Activated gamma-delta T cell treated with anti-CD3 and anti-CD28 coated beads, Interleukin-2, amount 50 U/mL, for 16 hours (primary cell): Measurements from ENCODE around the gene CAPN9.
"Not testable (repeated sequence)": the region's sequence is repeated elsewhere in the genome, so short reads cannot be mapped to it uniquely, and the experiment has no call there.

Source experiments
- DNase-seq: peaks from one replicate; pipeline ENCODE4 v3.0.0-alpha.2; 2020; ENCODE audit warnings: low read depth

Gene CAPN9

GRCh38 chr1:230709619-230710542, 37.3 kb upstream of the CAPN9 start:
- DNase-seq = no peak

- no peak for DNase-seq
Observed at GRCh38 chr1:230710543-230710904, 36.7 kb upstream of the CAPN9 start.

- DNase-seq = no peak
Observed at GRCh38 chr1:230711245-230711644, 35.9 kb upstream of the CAPN9 start.

- DNase-seq = no peak
Observed at GRCh38 chr1:230712470-230712942, 34.7 kb upstream of the CAPN9 start.

- no peak for DNase-seq
Observed at GRCh38 chr1:230713138-230713537, 34.0 kb upstream of the CAPN9 start.

- DNase-seq = no peak
Observed at GRCh38 chr1:230713547-230713914, 33.7 kb upstream of the CAPN9 start.

GRCh38 chr1:230713915-230714764, 33.0 kb upstream of the CAPN9 start, which contains the start of gene AGT:
AGT (minus strand) TSS chr1:230714122; CDS start chr1:230710823, 3,299 bp downstream.
- no peak for DNase-seq

- DNase-seq = no peak
Observed at GRCh38 chr1:230715510-230715909, 31.7 kb upstream of the CAPN9 start.

GRCh38 chr1:230716453-230716852, 30.7 kb upstream of the CAPN9 start:
- not testable (repeated sequence) for DNase-seq

- DNase-seq = no peak
Observed at GRCh38 chr1:230717251-230717650, 29.9 kb upstream of the CAPN9 start.

GRCh38 chr1:230721849-230722522, 25.2 kb upstream of the CAPN9 start:
- DNase-seq = not testable (repeated sequence)

- DNase-seq = no peak
Observed at GRCh38 chr1:230725256-230726012, 21.8 kb upstream of the CAPN9 start.

- DNase-seq = no peak
Observed at GRCh38 chr1:230728710-230729392, 18.3 kb upstream of the CAPN9 start.

GRCh38 chr1:230730977-230731376, 16.2 kb upstream of the CAPN9 start:
- no peak for DNase-seq

GRCh38 chr1:230735447-230735846, 11.7 kb upstream of the CAPN9 start:
- DNase-seq = no peak

- DNase-seq = no peak
Observed at GRCh38 chr1:230737622-230738262, 9.4 kb upstream of the CAPN9 start.

- no peak for DNase-seq
Observed at GRCh38 chr1:230739564-230740290, 7.5 kb upstream of the CAPN9 start.

- DNase-seq = no peak
Observed at GRCh38 chr1:230743899-230744298, 3.3 kb upstream of the CAPN9 start.

- DNase-seq = no peak
Observed at GRCh38 chr1:230744382-230744781, 2.8 kb upstream of the CAPN9 start.

GRCh38 chr1:230745071-230745470, 2.1 kb upstream of the CAPN9 start:
- DNase-seq = no peak
